ENCODE measurements around the gene CFTR. TPM values are rescaled to one million over a fixed set of nuclear protein-coding genes. Genes with fewer than 3 reads are reported as not detected.
"Not testable (repeated sequence)": the region's sequence is repeated elsewhere in the genome, so short reads cannot be mapped to it uniquely, and the experiment has no call there.

The CFTR gene
- polyA plus RNA-seq, 2 of the 4 experiments (the other 2 are of a cell fraction): 0.13 to 0.31 TPM

DNA sequence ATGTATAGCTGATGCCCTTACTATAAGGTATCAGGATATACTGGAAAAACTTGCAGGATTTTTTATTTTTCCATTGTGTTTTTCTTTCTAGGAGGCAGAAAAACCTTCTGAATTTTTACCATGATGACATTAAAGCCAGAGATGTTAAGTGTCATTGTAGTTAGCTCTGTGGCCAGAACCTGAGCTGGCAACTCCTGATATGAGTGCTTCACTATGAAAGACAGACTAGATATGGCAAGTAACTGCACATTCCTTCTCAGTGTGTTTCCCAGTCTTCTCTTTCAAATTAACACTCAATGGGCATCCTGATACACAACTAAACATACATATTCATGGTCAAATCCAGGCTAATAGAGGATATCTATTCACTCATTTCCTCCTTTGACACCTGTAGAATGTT, 227.3 kb downstream of the CFTR start:
- no peak overlapping the region for H3K4me3 ChIP-seq
- POLR2A ChIA-PET: no interaction called here
- H3K4me1 ChIP-seq: 0 out of 3 replicates have a peak, but pooled peaks cover 6% of the 10 kb centered on the region
- H3K4me2 ChIP-seq: no peak overlapping the region
- DNase-seq (ENCODE audit: low read depth in 1 of 2, low spot score in 1 of 2): no peak
- no peak overlapping the region for H3K27ac ChIP-seq
- TF ChIP-seq KDM5A (IDR thresholded peaks at IDR 0.05) (no peak), HDAC2 (IDR thresholded peaks at IDR 0.05) (no peak)
- CTCF ChIA-PET: interaction anchor here (2.4 kb wide), 1 partner anchor 9 kb away, joined by 8 read pairs; no protein-coding TSS in a partner anchor
- FAIRE-seq: no peak
- H3K9me3 ChIP-seq: no peaks in the 10 kb centered on the region
- ATAC-seq: no peak

DNA sequence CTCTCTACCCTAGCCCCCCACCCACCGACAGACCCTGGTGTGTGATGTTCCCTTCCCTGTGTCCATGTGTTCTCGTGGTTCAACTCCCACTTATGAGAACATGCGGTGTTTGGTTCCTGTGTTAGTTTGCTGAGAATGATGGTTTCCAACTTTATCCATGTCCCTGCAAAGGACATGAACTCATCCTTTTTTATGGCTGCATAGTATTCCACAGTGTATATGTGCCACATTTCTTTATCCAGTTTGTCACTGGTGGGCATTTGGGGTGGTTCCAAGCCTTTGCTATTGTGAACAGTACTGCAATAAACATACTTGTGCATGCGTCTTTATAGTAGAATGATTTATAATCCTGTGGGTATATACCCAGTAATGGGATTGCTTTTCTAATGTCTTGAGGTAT, 228.3 kb downstream of the CFTR start:
- H3K4me3 ChIP-seq; H3K4me1 ChIP-seq; H3K4me2 ChIP-seq; ATAC-seq; CTCF ChIA-PET; FAIRE-seq; H3K27ac ChIP-seq; H3K9me3 ChIP-seq; DNase-seq (ENCODE audit: low read depth in 1 of 2, low spot score in 1 of 2); POLR2A ChIA-PET: not testable (repeated sequence)
- WGBS (ENCODE audit: missing lambda C conversion rate): 74% methylated on average over 4 of the region's 4 CpGs

DNA sequence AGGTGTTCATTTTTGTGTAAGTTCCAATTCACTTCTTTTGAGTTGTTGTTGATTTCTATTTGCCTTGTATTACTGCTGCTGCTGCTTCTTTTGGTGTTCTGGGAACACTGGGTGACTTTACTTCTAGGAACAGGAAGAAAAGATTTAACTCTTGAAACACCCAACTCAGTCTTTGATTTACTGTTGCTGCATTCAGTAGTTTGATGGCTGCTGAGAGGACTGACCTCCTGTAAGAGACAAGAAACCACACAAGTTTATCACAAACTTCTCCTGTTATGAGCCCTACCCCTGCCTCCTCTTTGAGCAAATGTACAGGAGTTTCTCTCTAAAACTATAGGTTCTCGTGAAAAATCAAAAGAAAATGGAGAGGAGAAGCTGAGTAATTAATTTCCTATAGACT, 231.7 kb downstream of the CFTR start:
- no peak for DNase-seq (ENCODE audit: low read depth in 1 of 2, low spot score in 1 of 2)
- TF ChIP-seq HOXB13 (CRISPR knock-in tag; IDR thresholded peaks at IDR 0.05; ENCODE audit: low read depth) (no peak), FOSL2 (IDR thresholded peaks at IDR 0.05) (no peak), FOSL2 (CRISPR knock-in tag; IDR thresholded peaks at IDR 0.05) (no peak), RFX5 (IDR thresholded peaks at IDR 0.05) (no peak), ZSCAN20 (CRISPR knock-in tag; IDR thresholded peaks at IDR 0.05) (no peak), CEBPB (IDR thresholded peaks at IDR 0.05) (no peak), POLR2AphosphoS2 (conservative IDR thresholded peaks at IDR 0.05; ENCODE audit: low read length) (no peak), HEYL (CRISPR knock-in tag; IDR thresholded peaks at IDR 0.05) (no peak), CHD4 (IDR thresholded peaks at IDR 0.05; ENCODE audit: borderline replicate concordance) (no peak), HOXA7 (CRISPR knock-in tag; IDR thresholded peaks at IDR 0.05) (no peak)
- TF ChIP-seq, protein P1, sequence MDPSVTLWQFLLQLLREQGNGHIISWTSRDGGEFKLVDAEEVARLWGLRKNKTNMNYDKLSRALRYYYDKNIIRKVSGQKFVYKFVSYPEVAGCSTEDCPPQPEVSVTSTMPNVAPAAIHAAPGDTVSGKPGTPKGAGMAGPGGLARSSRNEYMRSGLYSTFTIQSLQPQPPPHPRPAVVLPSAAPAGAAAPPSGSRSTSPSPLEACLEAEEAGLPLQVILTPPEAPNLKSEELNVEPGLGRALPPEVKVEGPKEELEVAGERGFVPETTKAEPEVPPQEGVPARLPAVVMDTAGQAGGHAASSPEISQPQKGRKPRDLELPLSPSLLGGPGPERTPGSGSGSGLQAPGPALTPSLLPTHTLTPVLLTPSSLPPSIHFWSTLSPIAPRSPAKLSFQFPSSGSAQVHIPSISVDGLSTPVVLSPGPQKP (IDR thresholded peaks at IDR 0.05; ENCODE audit: low read depth, low read length): no peak
- TF ChIP-seq, protein P2, sequence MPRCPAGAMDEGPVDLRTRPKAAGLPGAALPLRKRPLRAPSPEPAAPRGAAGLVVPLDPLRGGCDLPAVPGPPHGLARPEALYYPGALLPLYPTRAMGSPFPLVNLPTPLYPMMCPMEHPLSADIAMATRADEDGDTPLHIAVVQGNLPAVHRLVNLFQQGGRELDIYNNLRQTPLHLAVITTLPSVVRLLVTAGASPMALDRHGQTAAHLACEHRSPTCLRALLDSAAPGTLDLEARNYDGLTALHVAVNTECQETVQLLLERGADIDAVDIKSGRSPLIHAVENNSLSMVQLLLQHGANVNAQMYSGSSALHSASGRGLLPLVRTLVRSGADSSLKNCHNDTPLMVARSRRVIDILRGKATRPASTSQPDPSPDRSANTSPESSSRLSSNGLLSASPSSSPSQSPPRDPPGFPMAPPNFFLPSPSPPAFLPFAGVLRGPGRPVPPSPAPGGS (IDR thresholded peaks at IDR 0.05): no peak
- TF ChIP-seq, protein P3, sequence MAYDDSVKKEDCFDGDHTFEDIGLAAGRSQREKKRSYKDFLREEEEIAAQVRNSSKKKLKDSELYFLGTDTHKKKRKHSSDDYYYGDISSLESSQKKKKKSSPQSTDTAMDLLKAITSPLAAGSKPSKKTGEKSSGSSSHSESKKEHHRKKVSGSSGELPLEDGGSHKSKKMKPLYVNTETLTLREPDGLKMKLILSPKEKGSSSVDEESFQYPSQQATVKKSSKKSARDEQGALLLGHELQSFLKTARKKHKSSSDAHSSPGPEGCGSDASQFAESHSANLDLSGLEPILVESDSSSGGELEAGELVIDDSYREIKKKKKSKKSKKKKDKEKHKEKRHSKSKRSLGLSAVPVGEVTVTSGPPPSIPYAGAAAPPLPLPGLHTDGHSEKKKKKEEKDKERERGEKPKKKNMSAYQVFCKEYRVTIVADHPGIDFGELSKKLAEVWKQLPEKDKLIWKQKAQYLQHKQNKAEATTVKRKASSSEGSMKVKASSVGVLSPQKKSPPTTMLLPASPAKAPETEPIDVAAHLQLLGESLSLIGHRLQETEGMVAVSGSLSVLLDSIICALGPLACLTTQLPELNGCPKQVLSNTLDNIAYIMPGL (CRISPR knock-in tag; IDR thresholded peaks at IDR 0.05; ENCODE audit: borderline replicate concordance): no peak
- peaks cover 11% of the 10 kb centered on the region for H3K4me1 ChIP-seq
- no peak overlapping the region for H3K27ac ChIP-seq
- ChIA-PET POLR2A (no interaction called here), CTCF (interaction anchor here (0.7 to 2.9 kb wide), 2 partner anchors 121 to 252 kb away, joined by 3 to 17 read pairs; no protein-coding TSS in a partner anchor)
- no peak for FAIRE-seq
- H3K4me3 ChIP-seq: no peak overlapping the region
- no peak overlapping the region for H3K4me2 ChIP-seq
- H3K9me3 ChIP-seq: no peaks in the 10 kb centered on the region
- WGBS (ENCODE audit: missing lambda C conversion rate): 73% methylated on average over 1 of the region's 1 CpG
- no peak for ATAC-seq

DNA sequence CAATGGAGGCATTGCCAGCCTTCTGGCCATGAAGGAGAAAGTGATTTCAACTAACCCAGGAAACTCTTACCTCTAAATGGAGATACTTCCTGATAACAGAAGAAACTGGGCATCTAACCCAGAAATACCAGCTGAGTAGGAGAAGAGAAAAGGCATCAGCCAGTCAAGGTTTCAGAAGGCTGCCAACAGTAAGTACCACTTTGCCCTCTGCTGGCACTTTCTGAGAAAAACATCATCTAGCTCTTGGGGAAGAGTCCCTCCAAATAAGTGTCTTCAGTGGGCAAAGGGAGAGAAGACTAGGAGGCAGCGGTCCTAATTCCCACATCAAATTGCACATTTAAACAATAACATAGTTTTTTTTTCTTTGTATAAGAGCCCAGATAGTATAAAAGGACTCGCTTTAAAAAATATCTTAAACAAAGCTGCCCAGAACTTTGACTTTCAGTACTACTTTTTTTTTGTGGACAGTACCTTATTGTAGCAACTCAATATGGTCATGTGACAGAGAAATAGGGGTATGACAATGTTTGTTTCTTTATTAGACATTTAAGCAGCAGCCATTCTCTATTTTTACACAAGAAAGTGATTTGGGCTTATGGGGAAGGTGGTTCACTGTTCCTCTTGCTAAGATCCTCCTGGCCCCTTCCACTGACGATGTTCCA, 236.1 kb downstream of the CFTR start:
- TF ChIP-seq ZC3H11A (IDR thresholded peaks at IDR 0.05) (no peak), GATA3 (IDR thresholded peaks at IDR 0.05; ENCODE audit: borderline replicate concordance) (0 out of 2 replicates have a peak, but pooled peaks have one; percentile 11), RAD21 (conservative IDR thresholded peaks at IDR 0.05 in 1 of 2, IDR thresholded peaks at IDR 0.05 in 1 of 2) (peak; percentile 95 to 96), SMC3 (IDR thresholded peaks at IDR 0.05) (peak; percentile 95)
- TF ChIP-seq, protein P4, sequence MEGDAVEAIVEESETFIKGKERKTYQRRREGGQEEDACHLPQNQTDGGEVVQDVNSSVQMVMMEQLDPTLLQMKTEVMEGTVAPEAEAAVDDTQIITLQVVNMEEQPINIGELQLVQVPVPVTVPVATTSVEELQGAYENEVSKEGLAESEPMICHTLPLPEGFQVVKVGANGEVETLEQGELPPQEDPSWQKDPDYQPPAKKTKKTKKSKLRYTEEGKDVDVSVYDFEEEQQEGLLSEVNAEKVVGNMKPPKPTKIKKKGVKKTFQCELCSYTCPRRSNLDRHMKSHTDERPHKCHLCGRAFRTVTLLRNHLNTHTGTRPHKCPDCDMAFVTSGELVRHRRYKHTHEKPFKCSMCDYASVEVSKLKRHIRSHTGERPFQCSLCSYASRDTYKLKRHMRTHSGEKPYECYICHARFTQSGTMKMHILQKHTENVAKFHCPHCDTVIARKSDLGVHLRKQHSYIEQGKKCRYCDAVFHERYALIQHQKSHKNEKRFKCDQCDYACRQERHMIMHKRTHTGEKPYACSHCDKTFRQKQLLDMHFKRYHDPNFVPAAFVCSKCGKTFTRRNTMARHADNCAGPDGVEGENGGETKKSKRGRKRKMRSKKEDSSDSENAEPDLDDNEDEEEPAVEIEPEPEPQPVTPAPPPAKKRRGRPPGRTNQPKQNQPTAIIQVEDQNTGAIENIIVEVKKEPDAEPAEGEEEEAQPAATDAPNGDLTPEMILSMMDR (IDR thresholded peaks at IDR 0.05): peak; percentile 84
- Histone ChIP-seq H3K27ac (peak overlapping the region; percentile 39 to 63; a peak in 5 of 6 replicates), H3K4me2 (peak overlapping the region; percentile 40; the same call in 2 of the 3 replicates), H3K4me3 (no peak overlapping the region), H3K4me1 (peaks cover 19% of the 10 kb centered on the region), H3K9me3 (no peaks in the 10 kb centered on the region)
- ATAC-seq (peak; percentile 94 to 98), FAIRE-seq (peak; percentile 63), DNase-seq (ENCODE audit: low read depth in 1 of 2, low spot score in 1 of 2) (peak; percentile 61 to 83)
- WGBS (ENCODE audit: missing lambda C conversion rate): 32% methylated on average over 3 of the region's 3 CpGs
- ChIA-PET POLR2A (interaction anchor here (0.7 kb wide), 2 partner anchors 17 to 482 kb away, joined by 4 to 7 read pairs; no protein-coding TSS in a partner anchor), CTCF (interaction anchor here (0.6 to 5.9 kb wide), 43 partner anchors 9 to 430 kb away, joined by 3 to 45 read pairs (median 4); partner anchors contain the start of gene CFTR)
